Tibial nerve (tissue), 4 donors: ENCODE data around the gene SPINK7. TPM values are rescaled to one million over a fixed set of nuclear protein-coding genes. Genes with fewer than 3 reads are reported as not detected.
"Not testable (repeated sequence)": the region's sequence is repeated elsewhere in the genome, so short reads cannot be mapped to it uniquely, and the experiment has no call there.

Source experiments
- DNase-seq, 2 donors: peaks; one replicate each; pipeline ENCODE4 v3.0.0-alpha.2; 2019; ENCODE audit warnings: low spot score in 2 of 2
- H3K27ac ChIP-seq, 4 donors: fragments of 200-600 bp; sonication (generic) in 3 of 4; one replicate each; pipeline ENCODE4 v1.5.1; 2017 to 2019; ENCODE audit warnings: mild to moderate bottlenecking in 1 of 4
- H3K27me3 ChIP-seq, 2 donors: fragments of 200-600 bp; sonication (generic) in 1 of 2; one replicate each; pipeline versions ENCODE4 v1.5.1 to v1.6.0; 2017 to 2019
- H3K36me3 ChIP-seq, 3 donors: fragments of 200-600 bp; sonication (generic); one replicate each; pipeline ENCODE4 v1.5.1; 2018 to 2019
- H3K4me1 ChIP-seq, 4 donors: fragments of 200-600 bp; sonication (generic) in 3 of 4; one replicate each; pipeline ENCODE4 v1.5.1; 2017 to 2019
- H3K4me3 ChIP-seq, 4 donors: fragments of 200-600 bp; sonication (generic) in 3 of 4; one replicate each; pipeline ENCODE4 v1.5.1; 2017 to 2019; ENCODE audit warnings: mild to moderate bottlenecking in 1 of 4, moderate library complexity in 1 of 4
- H3K9me3 ChIP-seq, 4 donors: fragments of 200-600 bp; sonication (generic) in 3 of 4; one replicate each; pipeline ENCODE4 v1.5.1; 2017 to 2019
- EP300 ChIP-seq, 2 donors: sonication (generic); formaldehyde crosslinking; IDR thresholded peaks; one replicate each; pipeline ENCODE4 v1.6.1; 2017; ENCODE audit warnings: antibody characterized with exemption in 2 of 2, mild to moderate bottlenecking in 1 of 2
- POLR2A ChIP-seq, 2 donors: fragments of 450-650 bp; IDR thresholded peaks; one replicate each; pipeline ENCODE4 v1.6.1; 2017; ENCODE audit warnings: antibody characterized with exemption in 2 of 2, mild to moderate bottlenecking in 2 of 2, moderate library complexity in 2 of 2
- WGBS, 2 donors: methylation state at CpG; one replicate each; pipeline ENCODE4 v1.1.5; 2018; 5-methylcytosine and 5-hydroxymethylcytosine counted together
- total RNA-seq, 4 donors: library from RNA; depleted of rRNA; stranded (reverse); fragments of >200 nt; gene quantifications; one replicate each; pipeline ENCODE4 v1.1.0, GENCODE V29; 2016
- TF ChIP-seq, protein P1 (sequence below), 5 experiments: fragments of 200-600 bp in 3 of 5; fragments of 450-650 bp in 2 of 5; sonication (generic) in 3 of 5; IDR thresholded peaks; one replicate each; pipeline ENCODE4 v1.5.1; 2016 to 2019; ENCODE audit warnings: antibody characterized with exemption in 5 of 5, mild to moderate bottlenecking in 3 of 5, moderate library complexity in 2 of 5

SPINK7 gene
- not detected for total RNA-seq

DNA sequence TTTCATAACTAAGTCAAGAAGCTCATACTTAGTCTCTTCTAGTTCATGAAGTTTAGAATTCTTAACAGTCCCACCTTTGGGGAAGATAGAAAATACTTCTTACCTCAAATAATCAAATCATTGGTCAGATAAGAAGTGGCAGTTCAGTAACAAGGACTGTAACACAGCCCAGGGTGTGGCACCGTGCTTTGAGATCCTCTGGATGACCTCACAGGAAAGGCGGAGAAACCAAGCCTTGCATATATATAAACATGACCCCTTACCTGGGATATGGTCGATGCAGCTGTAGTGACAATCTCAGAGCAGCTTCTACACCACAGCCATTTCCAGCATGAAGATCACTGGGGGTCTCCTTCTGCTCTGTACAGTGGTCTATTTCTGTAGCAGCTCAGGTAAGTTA is at the start of gene SPINK7:
SPINK7 (plus strand) TSS at position 271 of the 400 bp plus-strand sequence; CDS start at position 332, 61 bp downstream.
- Histone ChIP-seq H3K36me3 (no peaks in the 10 kb centered on the region), H3K9me3 (peaks cover 0 to 15% (median 0%) of the 10 kb centered on the region in 4 donors), H3K4me3 (no peak within 1 kb of the TSS), H3K27ac (no peak within 1 kb of the TSS), H3K4me1 (no peaks in the 10 kb centered on the region), H3K27me3 (no peaks in the 10 kb centered on the region)
- WGBS, 2 donors = 75 to 79% methylated on average over 3 of the region's 3 CpGs
- DNase-seq = no peak
- TF ChIP-seq EP300 (IDR thresholded peaks at IDR 0.05) = no peak
- TF ChIP-seq, protein P1, sequence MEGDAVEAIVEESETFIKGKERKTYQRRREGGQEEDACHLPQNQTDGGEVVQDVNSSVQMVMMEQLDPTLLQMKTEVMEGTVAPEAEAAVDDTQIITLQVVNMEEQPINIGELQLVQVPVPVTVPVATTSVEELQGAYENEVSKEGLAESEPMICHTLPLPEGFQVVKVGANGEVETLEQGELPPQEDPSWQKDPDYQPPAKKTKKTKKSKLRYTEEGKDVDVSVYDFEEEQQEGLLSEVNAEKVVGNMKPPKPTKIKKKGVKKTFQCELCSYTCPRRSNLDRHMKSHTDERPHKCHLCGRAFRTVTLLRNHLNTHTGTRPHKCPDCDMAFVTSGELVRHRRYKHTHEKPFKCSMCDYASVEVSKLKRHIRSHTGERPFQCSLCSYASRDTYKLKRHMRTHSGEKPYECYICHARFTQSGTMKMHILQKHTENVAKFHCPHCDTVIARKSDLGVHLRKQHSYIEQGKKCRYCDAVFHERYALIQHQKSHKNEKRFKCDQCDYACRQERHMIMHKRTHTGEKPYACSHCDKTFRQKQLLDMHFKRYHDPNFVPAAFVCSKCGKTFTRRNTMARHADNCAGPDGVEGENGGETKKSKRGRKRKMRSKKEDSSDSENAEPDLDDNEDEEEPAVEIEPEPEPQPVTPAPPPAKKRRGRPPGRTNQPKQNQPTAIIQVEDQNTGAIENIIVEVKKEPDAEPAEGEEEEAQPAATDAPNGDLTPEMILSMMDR (IDR thresholded peaks at IDR 0.05) = no peak
- TF ChIP-seq POLR2A (IDR thresholded peaks at IDR 0.05) = no peak

DNA sequence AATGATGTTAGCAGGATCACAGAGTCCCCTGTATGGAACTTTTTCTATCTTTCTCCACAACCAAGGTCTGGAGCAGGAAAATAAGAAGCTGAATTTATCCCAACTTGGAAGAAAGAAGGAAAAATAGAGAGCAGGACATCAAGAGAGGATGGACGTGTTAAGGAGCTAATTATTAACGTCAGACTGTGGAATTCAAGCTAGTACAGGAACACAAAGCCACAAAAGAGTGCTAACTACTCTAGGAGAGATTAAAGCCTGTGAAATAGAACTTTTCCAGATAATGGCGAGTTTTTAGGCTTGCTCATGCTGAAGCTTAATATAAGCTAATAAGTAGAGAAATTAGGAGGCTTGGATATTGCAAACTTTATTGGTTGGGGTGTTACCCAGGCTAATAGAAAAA is 44.3 kb upstream of the SPINK7 start:
- TF ChIP-seq, protein P1 (IDR thresholded peaks at IDR 0.05) = no peak
- TF ChIP-seq POLR2A (IDR thresholded peaks at IDR 0.05) = no peak
- no peak for TF ChIP-seq EP300 (IDR thresholded peaks at IDR 0.05)
- Histone ChIP-seq H3K4me1 (no peaks in the 10 kb centered on the region), H3K27ac (no peak overlapping the region), H3K9me3 (peaks cover 0 to 18% (median 0%) of the 10 kb centered on the region in 4 donors), H3K27me3 (no peaks in the 10 kb centered on the region), H3K4me3 (no peak overlapping the region), H3K36me3 (no peaks in the 10 kb centered on the region)
- 54 to 65% methylated on average over 3 of the region's 3 CpGs for WGBS, 2 donors
- no peak for DNase-seq

DNA sequence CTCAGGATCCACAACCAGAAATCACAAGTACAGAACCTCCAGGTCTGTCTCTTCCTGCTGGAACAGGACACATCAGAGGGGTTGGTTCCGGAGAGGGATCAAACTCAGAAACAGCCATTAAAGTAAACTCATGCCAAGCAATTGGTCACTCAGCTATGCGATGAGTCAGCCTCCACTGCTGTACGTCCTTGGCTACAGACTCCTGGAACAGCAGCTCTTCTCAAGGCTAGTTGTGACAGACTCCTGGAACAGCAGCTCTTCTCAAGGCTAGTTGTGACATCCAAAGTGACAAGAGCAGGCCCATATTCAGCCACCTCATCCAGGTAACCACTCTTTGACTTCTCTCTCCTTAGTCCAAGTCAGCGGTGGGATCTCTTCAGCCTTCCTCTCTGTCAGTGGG is 43.7 kb upstream of the SPINK7 start, which contains the start of gene SPINK13:
SPINK13 (plus strand) TSS at position 229 of the 400 bp plus-strand sequence. CDS start 1,279 bp downstream, outside the sequence.
- no peak within 1 kb of the TSS for H3K27ac ChIP-seq
- WGBS, 2 donors = 75 to 80% methylated on average over 4 of the region's 4 CpGs
- H3K4me1 ChIP-seq = no peaks in the 10 kb centered on the region
- no peak within 1 kb of the TSS for H3K4me3 ChIP-seq
- no peak for DNase-seq
- H3K27me3 ChIP-seq = no peaks in the 10 kb centered on the region
- no peaks in the 10 kb centered on the region for H3K36me3 ChIP-seq
- TF ChIP-seq EP300 (IDR thresholded peaks at IDR 0.05) (no peak), POLR2A (IDR thresholded peaks at IDR 0.05) (no peak)
- TF ChIP-seq, protein P1 (IDR thresholded peaks at IDR 0.05) = no peak
- H3K9me3 ChIP-seq = peaks cover 0 to 18% (median 0%) of the 10 kb centered on the region in 4 donors

DNA sequence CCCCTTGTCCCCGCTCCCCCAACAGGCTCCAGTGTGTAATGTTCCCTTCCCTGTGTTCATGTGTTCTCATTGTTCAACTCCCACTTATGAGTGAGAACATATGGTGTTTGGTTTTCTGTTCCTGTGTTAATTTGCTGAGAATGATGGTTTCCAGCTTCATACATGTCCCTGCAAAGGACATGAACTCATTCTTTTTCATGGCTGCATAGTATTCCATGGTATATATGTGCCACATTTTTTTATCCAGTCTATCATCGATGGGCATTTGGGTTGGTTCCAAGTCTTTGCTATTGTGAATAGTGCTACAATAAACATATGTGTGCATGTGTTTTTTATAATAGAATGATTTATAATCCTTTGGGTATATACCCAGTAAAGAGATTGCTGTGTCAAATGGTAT is 37.1 kb upstream of the SPINK7 start:
- H3K27me3 ChIP-seq, H3K4me3 ChIP-seq, DNase-seq, H3K27ac ChIP-seq, H3K4me1 ChIP-seq, H3K36me3 ChIP-seq: not testable (repeated sequence)
- H3K9me3 ChIP-seq = peaks cover 0 to 62% (median 7%) of the 10 kb centered on the region in 4 donors
- WGBS, 2 donors = 96 to 97% methylated on average over 2 of the region's 2 CpGs

DNA sequence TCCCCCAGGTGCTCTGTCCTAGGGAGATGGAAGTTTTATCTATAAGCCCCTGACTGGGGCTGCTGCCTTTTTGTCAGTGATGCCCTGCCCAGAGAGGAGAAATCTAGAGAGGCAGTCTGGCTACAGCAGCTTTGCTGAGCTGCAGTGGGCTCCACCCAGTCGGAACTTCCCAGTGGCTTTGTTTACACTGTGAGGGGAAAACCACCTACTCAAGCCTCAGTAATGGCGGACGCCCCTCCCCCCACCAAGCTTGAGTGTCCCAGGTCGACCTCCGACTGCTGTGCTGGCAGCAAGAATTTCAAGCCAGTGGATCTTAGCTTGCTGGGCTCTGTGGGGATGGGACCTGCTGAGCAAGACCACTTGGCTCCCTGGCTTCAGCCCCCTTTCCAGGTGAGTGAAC is 31.3 kb upstream of the SPINK7 start:
- peaks cover 0 to 66% (median 4%) of the 10 kb centered on the region in 4 donors for H3K9me3 ChIP-seq
- not testable (repeated sequence) for H3K4me1 ChIP-seq, H3K27me3 ChIP-seq, H3K4me3 ChIP-seq, H3K27ac ChIP-seq, DNase-seq
- H3K36me3 ChIP-seq = peaks cover 0 to 26% (median 0%) of the 10 kb centered on the region in 3 donors
- WGBS, 2 donors = 35 to 40% methylated on average over 5 of the region's 5 CpGs

DNA sequence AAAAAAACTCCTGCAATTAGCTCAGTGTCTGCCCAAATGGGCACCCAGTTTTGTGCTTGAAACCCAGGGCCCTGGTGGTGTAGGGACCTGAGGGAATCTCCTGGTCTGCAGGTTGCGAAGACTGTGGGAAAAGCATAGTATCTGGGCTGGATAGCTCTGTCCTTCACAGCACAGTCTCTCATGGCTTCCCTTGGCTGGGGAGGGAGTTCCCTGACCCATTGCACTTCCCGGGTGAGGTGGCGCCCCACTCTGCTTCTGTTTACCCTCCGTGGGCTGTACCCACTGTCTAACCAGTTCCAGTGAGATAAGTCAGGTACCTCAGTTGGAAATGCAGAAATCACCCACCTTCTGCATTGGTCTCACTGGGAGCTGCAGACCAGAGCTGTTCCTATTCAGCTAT is 30.9 kb upstream of the SPINK7 start:
- WGBS, 2 donors = 93 to 98% methylated on average over 2 to 4 of the region's 4 CpGs
- not testable (repeated sequence) for H3K27me3 ChIP-seq, H3K27ac ChIP-seq

More for the DNA sequence above, 30.9 kb upstream of the SPINK7 start:
- not testable (repeated sequence) for H3K4me1 ChIP-seq, DNase-seq, H3K4me3 ChIP-seq
- peaks cover 0 to 26% (median 0%) of the 10 kb centered on the region in 3 donors for H3K36me3 ChIP-seq
- H3K9me3 ChIP-seq = peaks cover 0 to 61% (median 4%) of the 10 kb centered on the region in 4 donors
